ENCODE results near the gene EIF5A. TPM values are rescaled to one million over a fixed set of nuclear protein-coding genes. Genes with fewer than 3 reads are reported as not detected.
A peak's percentile ranks its signal among the peaks of the same experiment; 100 is the strongest.

Gene EIF5A
- total and polyA plus RNA-seq, 12 donors = 197 to 716 (median 267) TPM

DNA sequence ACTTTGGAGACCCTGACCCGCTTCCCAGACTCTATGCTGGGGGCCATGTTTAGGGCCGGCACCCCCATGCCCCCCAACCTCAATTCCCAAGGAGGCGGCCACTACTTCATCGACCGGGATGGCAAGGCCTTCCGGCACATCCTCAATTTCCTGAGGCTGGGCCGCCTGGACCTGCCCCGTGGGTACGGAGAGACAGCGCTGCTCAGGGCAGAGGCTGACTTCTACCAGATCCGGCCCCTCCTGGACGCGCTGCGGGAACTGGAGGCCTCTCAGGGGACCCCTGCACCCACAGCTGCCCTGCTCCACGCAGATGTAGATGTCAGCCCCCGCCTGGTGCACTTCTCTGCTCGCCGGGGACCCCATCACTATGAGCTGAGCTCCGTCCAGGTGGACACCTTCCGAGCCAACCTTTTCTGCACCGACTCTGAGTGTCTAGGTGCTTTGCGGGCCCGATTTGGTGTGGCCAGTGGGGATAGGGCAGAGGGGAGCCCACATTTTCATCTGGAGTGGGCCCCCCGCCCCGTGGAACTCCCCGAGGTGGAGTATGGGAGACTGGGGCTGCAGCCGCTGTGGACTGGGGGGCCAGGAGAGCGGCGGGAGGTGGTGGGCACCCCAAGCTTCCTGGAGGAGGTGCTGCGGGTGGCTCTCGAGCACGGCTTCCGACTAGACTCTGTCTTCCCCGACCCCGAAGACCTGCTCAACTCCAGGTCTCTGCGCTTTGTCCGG lies 45.6 kb downstream of the EIF5A start:
- TF ChIP-seq, protein P1, sequence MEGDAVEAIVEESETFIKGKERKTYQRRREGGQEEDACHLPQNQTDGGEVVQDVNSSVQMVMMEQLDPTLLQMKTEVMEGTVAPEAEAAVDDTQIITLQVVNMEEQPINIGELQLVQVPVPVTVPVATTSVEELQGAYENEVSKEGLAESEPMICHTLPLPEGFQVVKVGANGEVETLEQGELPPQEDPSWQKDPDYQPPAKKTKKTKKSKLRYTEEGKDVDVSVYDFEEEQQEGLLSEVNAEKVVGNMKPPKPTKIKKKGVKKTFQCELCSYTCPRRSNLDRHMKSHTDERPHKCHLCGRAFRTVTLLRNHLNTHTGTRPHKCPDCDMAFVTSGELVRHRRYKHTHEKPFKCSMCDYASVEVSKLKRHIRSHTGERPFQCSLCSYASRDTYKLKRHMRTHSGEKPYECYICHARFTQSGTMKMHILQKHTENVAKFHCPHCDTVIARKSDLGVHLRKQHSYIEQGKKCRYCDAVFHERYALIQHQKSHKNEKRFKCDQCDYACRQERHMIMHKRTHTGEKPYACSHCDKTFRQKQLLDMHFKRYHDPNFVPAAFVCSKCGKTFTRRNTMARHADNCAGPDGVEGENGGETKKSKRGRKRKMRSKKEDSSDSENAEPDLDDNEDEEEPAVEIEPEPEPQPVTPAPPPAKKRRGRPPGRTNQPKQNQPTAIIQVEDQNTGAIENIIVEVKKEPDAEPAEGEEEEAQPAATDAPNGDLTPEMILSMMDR (IDR thresholded peaks at IDR 0.05) = no peak
- H3K4me3 ChIP-seq = peak overlapping the region in 9 of 10 donors; percentile 73 to 91 (median 84)
- H3K27ac ChIP-seq = peak overlapping the region in 8 of 10 donors; percentile 96 to 100 (median 99)
- peaks cover 8 to 65% (median 46%) of the 10 kb centered on the region in 9 donors for H3K4me1 ChIP-seq
- DNase-seq (peak in 1 of 2 donors; percentile 22), ATAC-seq (no peak)
- no peaks in the 10 kb centered on the region for H3K27me3 ChIP-seq
- WGBS, 2 donors = 88 to 89% methylated on average over 37 of the region's 37 CpGs
- peaks cover 0 to 3% (median 0%) of the 10 kb centered on the region in 9 donors for H3K36me3 ChIP-seq
- H3K9me3 ChIP-seq = no peaks in the 10 kb centered on the region
- intact Hi-C loops (cut with DNase I) = loop anchor here (5.0 to 10.0 kb wide), 10 partner anchors 39 to 332 kb away; partner anchors contain the start of genes FGF11 (in 5 of the 10), TMEM102 (in 5 of the 10), SENP3 (in 4 of the 10) and PLSCR3 (in 2 of the 10)

DNA sequence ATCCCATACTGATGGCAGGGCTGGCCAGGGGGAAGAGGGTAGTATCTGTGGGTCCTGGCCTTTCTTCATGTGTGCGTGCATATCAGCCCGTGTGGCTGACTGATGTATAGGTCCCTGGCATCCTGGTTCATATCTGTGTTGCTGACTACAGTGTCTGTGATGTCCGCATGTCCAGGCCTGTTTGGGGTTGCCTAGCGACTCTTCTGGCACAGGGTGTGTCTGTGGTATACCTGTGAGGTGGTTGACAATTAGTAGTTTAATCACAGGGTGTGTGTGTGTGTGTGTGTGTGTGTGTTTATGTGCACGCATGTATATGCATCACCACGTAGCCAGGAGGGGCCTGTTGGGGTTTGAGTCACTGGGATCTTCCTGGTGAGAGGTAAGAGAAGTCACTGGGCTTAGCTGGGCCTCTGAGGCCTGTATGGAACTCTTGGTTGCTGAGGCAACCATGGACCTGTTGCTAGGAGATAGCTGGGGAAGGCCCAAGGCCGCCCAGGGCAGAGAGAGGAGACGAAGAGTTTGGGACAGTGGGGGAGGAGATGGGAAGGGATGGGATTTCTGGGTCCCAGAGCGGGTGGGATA lies 46.9 kb downstream of the EIF5A start:
- intact Hi-C loops (cut with DNase I) = loop anchor here (2.0 to 10.0 kb wide), 11 partner anchors 38 to 330 kb away; partner anchors contain the start of genes FGF11 (in 5 of the 10), TMEM102 (in 5 of the 10), SENP3 (in 4 of the 10) and PLSCR3 (in 2 of the 10)

DNA sequence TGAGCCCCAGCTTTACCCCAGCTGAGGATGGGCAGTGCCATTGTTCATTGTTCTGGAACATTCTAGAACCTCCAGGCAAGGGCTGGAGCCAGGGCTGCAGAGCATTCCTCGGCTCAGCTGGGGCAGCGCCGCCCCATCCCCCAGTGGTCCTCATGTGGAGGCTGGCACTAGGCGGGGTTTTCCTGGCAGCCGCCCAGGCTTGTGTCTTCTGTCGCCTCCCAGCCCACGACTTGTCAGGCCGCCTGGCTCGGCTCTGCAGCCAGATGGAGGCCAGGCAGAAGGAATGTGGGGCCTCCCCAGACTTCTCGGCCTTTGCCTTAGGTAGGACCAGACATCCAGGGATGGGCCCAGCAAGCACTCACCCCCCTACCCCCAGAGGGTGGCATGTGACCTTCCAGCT lies 47.6 kb downstream of the EIF5A start, which contains the start of gene TMEM95:
Gene TMEM95, plus strand, starts transcription at position 104 of the 400 bp plus-strand sequence. Its CDS starts 49 bp downstream, at position 153.
- H3K4me3 ChIP-seq = peak within 1 kb of the TSS in 1 of 10 donors; percentile 12
- peak in 1 of 8 donors; percentile 34 for ATAC-seq
- intact Hi-C loops (cut with DNase I) = loop anchor here in 7 of 10 donors (2.0 to 10.0 kb wide), 8 partner anchors 37 to 330 kb away; partner anchors contain the start of genes FGF11 (in 4 of the 7), TMEM102 (in 4 of the 7), SENP3 (in 3 of the 7) and PLSCR3 (in 2 of the 7)
- H3K27ac ChIP-seq = peak within 1 kb of the TSS in 5 of 10 donors; percentile 7 to 36 (median 19)
- H3K36me3 ChIP-seq = no peaks in the 10 kb centered on the region
- peaks cover 6 to 53% (median 38%) of the 10 kb centered on the region in 9 donors for H3K4me1 ChIP-seq
- TF ChIP-seq, protein P1 (IDR thresholded peaks at IDR 0.05) = no peak
- WGBS, 2 donors = 41 to 46% methylated on average over 10 of the region's 10 CpGs
- no peaks in the 10 kb centered on the region for H3K9me3 ChIP-seq
- peak; percentile 65 to 66 for DNase-seq
- no peaks in the 10 kb centered on the region for H3K27me3 ChIP-seq

More for the DNA sequence above, 46.9 kb downstream of the EIF5A start:
- 80 to 88% methylated on average over 9 of the region's 9 CpGs for WGBS, 2 donors
- Histone ChIP-seq H3K9me3 (no peaks in the 10 kb centered on the region), H3K36me3 (no peaks in the 10 kb centered on the region), H3K27ac (peak overlapping the region in 3 of 10 donors; percentile 7 to 36 (median 19)), H3K4me1 (peaks cover 8 to 60% (median 46%) of the 10 kb centered on the region in 9 donors), H3K4me3 (no peak overlapping the region), H3K27me3 (no peaks in the 10 kb centered on the region)
- ATAC-seq = no peak
- TF ChIP-seq, protein P1 (IDR thresholded peaks at IDR 0.05) = no peak
- DNase-seq = no peak

DNA sequence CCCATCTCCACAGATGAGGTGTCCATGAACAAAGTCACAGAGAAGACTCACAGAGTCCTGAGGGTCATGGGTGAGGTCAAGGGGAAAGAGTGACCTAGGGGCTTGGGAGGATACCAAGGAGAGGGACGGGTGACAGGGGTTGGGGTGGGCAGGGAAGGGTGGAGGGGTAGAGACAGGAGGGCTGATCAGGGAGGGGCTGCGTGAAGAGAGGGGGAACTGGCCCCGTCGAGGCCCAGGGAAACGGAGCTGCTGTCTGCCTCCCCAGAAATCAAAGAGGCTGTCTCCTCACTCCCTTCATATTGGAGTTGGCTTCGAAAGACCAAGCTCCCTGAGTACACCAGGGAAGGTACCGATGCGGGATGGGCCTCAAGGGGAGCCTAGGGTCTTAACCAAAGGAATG lies 48.1 kb downstream of the EIF5A start:
- no peak for DNase-seq
- Histone ChIP-seq H3K9me3 (no peaks in the 10 kb centered on the region), H3K4me1 (peaks cover 6 to 47% (median 33%) of the 10 kb centered on the region in 9 donors), H3K4me3 (no peak overlapping the region), H3K27me3 (no peaks in the 10 kb centered on the region), H3K27ac (peak overlapping the region in 4 of 10 donors; percentile 16 to 36 (median 22)), H3K36me3 (no peaks in the 10 kb centered on the region)
- intact Hi-C loops (cut with DNase I) = loop anchor here in 7 of 10 donors (2.0 to 10.0 kb wide), 8 partner anchors 37 to 329 kb away; partner anchors contain the start of genes FGF11 (in 4 of the 7), TMEM102 (in 4 of the 7), SENP3 (in 3 of the 7) and PLSCR3 (in 2 of the 7)
- TF ChIP-seq, protein P1 (IDR thresholded peaks at IDR 0.05) = no peak
- 78 to 81% methylated on average over 8 of the region's 8 CpGs for WGBS, 2 donors
- ATAC-seq = no peak

Measured in heart right ventricle (tissue), 16 donors.